IPS-20b (cell line): ENCODE measurements around the gene TTC28.
"Not testable (repeated sequence)": the region's sequence is repeated elsewhere in the genome, so short reads cannot be mapped to it uniquely, and the experiment has no call there.

Experiments used
- H3K27ac ChIP-seq: one replicate; pipeline ENCODE4 v1.5.1; 2013; ENCODE audit warnings: low read length
- H3K27me3 ChIP-seq: 2 replicates; pipeline ENCODE4 v1.6.1; 2013; ENCODE audit warnings: mild to moderate bottlenecking, low read length, inconsistent platforms; ENCODE audit not compliant: insufficient read depth
- H3K36me3 ChIP-seq: 2 replicates; pipeline ENCODE4 v1.6.1; 2013; ENCODE audit warnings: low read depth, mild to moderate bottlenecking, inconsistent platforms, low read length, moderate library complexity; ENCODE audit not compliant: insufficient read depth
- H3K4me1 ChIP-seq: 2 replicates; pipeline ENCODE4 v1.6.1; 2013; ENCODE audit warnings: mild to moderate bottlenecking, control low read depth, inconsistent platforms, low read length, moderate library complexity; ENCODE audit not compliant: insufficient read depth
- H3K4me3 ChIP-seq: 2 replicates; pipeline ENCODE4 v1.5.1; 2013; ENCODE audit warnings: mild to moderate bottlenecking, low read length, inconsistent platforms
- H3K9ac ChIP-seq: 2 replicates; pipeline ENCODE4 v1.6.1; 2013; ENCODE audit warnings: low read depth, mild to moderate bottlenecking, inconsistent platforms, low read length, moderate library complexity
- H3K9me3 ChIP-seq: 2 replicates; pipeline ENCODE4 v1.6.1; 2013; ENCODE audit warnings: mild to moderate bottlenecking, low read depth, low read length, inconsistent platforms; ENCODE audit not compliant: insufficient read depth

TTC28 gene

GRCh38 chr22:28222976-28223745, 456.5 kb downstream of the TTC28 start:
- Histone ChIP-seq H3K9ac (no peak overlapping the region), H3K4me3 (no peak overlapping the region), H3K27ac (no peak overlapping the region), H3K4me1 (no peaks in the 10 kb centered on the region), H3K9me3 (no peaks in the 10 kb centered on the region), H3K27me3 (no peaks in the 10 kb centered on the region), H3K36me3 (no peaks in the 10 kb centered on the region)

- H3K9me3 ChIP-seq: no peaks in the 10 kb centered on the region
- no peaks in the 10 kb centered on the region for H3K27me3 ChIP-seq
Measured at GRCh38 chr22:28222571-28222970, 457.1 kb downstream of the TTC28 start.

GRCh38 chr22:28222052-28222451, 457.6 kb downstream of the TTC28 start:
- Histone ChIP-seq H3K27me3 (no peaks in the 10 kb centered on the region), H3K4me3 (no peak overlapping the region), H3K27ac (no peak overlapping the region), H3K4me1 (no peaks in the 10 kb centered on the region), H3K9ac (no peak overlapping the region), H3K9me3 (no peaks in the 10 kb centered on the region), H3K36me3 (no peaks in the 10 kb centered on the region)

More at GRCh38 chr22:28222571-28222970, 457.1 kb downstream of the TTC28 start:
- Histone ChIP-seq H3K4me1 (no peaks in the 10 kb centered on the region), H3K4me3 (no peak overlapping the region), H3K27ac (no peak overlapping the region), H3K9ac (no peak overlapping the region), H3K36me3 (no peaks in the 10 kb centered on the region)

- H3K9me3 ChIP-seq: no peaks in the 10 kb centered on the region
- H3K27ac ChIP-seq: no peak overlapping the region
- H3K9ac ChIP-seq: no peak overlapping the region
- H3K4me1 ChIP-seq: no peaks in the 10 kb centered on the region
- no peak overlapping the region for H3K4me3 ChIP-seq
- no peaks in the 10 kb centered on the region for H3K36me3 ChIP-seq
- no peaks in the 10 kb centered on the region for H3K27me3 ChIP-seq
Measured at GRCh38 chr22:28220626-28221363, 458.8 kb downstream of the TTC28 start.

- no peaks in the 10 kb centered on the region for H3K27me3 ChIP-seq
- H3K9me3 ChIP-seq: no peaks in the 10 kb centered on the region
- H3K4me1 ChIP-seq: no peaks in the 10 kb centered on the region
- H3K4me3 ChIP-seq: no peak overlapping the region
- H3K9ac ChIP-seq: no peak overlapping the region
- H3K27ac ChIP-seq: no peak overlapping the region
- H3K36me3 ChIP-seq: no peaks in the 10 kb centered on the region
Measured at GRCh38 chr22:28217277-28217676, 462.4 kb downstream of the TTC28 start.

GRCh38 chr22:28214750-28215149, 464.9 kb downstream of the TTC28 start:
- H3K27me3 ChIP-seq: peaks cover 10% of the 10 kb centered on the region
- not testable (repeated sequence) for H3K9me3 ChIP-seq, H3K27ac ChIP-seq, H3K9ac ChIP-seq, H3K4me3 ChIP-seq, H3K36me3 ChIP-seq, H3K4me1 ChIP-seq

- H3K36me3 ChIP-seq, H3K4me1 ChIP-seq, H3K9me3 ChIP-seq, H3K27ac ChIP-seq, H3K9ac ChIP-seq, H3K4me3 ChIP-seq: not testable (repeated sequence)
- H3K27me3 ChIP-seq: peaks cover 27% of the 10 kb centered on the region
Measured at GRCh38 chr22:28209457-28209856, 470.2 kb downstream of the TTC28 start.

GRCh38 chr22:28208787-28209186, 470.9 kb downstream of the TTC28 start:
- no peaks in the 10 kb centered on the region; the same call in 1 of the 2 replicates for H3K4me1 ChIP-seq
- H3K9me3 ChIP-seq: no peaks in the 10 kb centered on the region
- no peak overlapping the region for H3K4me3 ChIP-seq
- H3K36me3 ChIP-seq: no peaks in the 10 kb centered on the region
- no peak overlapping the region for H3K27ac ChIP-seq
- H3K27me3 ChIP-seq: peaks cover 27% of the 10 kb centered on the region
- H3K9ac ChIP-seq: no peak overlapping the region

- Histone ChIP-seq H3K4me3 (no peak overlapping the region), H3K27ac (no peak overlapping the region), H3K9ac (no peak overlapping the region), H3K27me3 (peaks cover 27% of the 10 kb centered on the region), H3K9me3 (no peaks in the 10 kb centered on the region), H3K36me3 (no peaks in the 10 kb centered on the region), H3K4me1 (no peaks in the 10 kb centered on the region; the same call in 1 of the 2 replicates)
Measured at GRCh38 chr22:28208036-28208435, 471.6 kb downstream of the TTC28 start.

- H3K4me3 ChIP-seq: no peak overlapping the region
- no peak overlapping the region for H3K9ac ChIP-seq
- H3K27me3 ChIP-seq: peaks cover 27% of the 10 kb centered on the region
- H3K36me3 ChIP-seq: no peaks in the 10 kb centered on the region
- no peak overlapping the region for H3K27ac ChIP-seq
- no peaks in the 10 kb centered on the region; the same call in 1 of the 2 replicates for H3K4me1 ChIP-seq
- H3K9me3 ChIP-seq: no peaks in the 10 kb centered on the region
Measured at GRCh38 chr22:28207281-28208030, 472.2 kb downstream of the TTC28 start.

- no peak overlapping the region for H3K9ac ChIP-seq
- no peak overlapping the region for H3K4me3 ChIP-seq
- H3K27ac ChIP-seq: no peak overlapping the region
- no peaks in the 10 kb centered on the region; the same call in 1 of the 2 replicates for H3K4me1 ChIP-seq
- no peaks in the 10 kb centered on the region for H3K36me3 ChIP-seq
- H3K9me3 ChIP-seq: no peaks in the 10 kb centered on the region
- peaks cover 27% of the 10 kb centered on the region for H3K27me3 ChIP-seq
Measured at GRCh38 chr22:28205926-28206325, 473.7 kb downstream of the TTC28 start.
